Activated CD4-positive, alpha-beta T cell treated with anti-CD3 and anti-CD28 coated beads, Interleukin-2, Interleukin-4, amounts not matched to agents 100 ng/mL and 50 ng/mL, durations not matched to agents 16 hours and 8 hours (primary cell): ENCODE data around the gene KLHL22.

Experiments
- DNase-seq: peaks from one replicate; pipeline ENCODE4 v3.0.0-alpha.2; 2020; ENCODE audit warnings: low spot score

Gene KLHL22

DNA sequence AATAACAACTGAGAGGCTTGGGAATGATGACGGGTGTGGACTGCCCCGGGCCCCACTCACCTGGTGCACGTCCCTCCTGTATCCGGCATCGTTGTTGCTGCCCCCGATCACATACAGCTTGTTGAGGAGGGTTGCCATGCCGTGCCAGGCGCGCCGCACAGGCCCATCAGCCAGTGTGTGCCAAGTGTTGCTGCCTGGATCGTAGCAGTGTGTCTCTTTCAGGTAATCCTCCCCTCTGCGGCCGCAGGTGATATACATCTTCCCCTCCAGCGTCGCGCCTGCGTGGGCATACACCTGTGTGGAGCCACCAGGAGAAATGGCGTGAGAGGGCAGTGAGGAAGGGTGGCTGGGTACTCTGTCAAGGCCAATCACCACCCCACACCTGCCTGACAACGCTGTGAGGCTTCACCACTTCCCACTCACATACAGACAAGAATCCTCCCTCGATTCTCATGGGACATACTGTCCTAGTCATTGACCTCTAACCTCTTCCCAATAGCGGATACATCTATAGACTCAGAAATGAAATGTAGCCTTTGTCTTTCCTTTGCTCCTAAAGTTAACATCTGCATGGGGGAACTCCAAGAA lies 49.1 kb downstream of the KLHL22 start:
- DNase-seq, result no peak

DNA sequence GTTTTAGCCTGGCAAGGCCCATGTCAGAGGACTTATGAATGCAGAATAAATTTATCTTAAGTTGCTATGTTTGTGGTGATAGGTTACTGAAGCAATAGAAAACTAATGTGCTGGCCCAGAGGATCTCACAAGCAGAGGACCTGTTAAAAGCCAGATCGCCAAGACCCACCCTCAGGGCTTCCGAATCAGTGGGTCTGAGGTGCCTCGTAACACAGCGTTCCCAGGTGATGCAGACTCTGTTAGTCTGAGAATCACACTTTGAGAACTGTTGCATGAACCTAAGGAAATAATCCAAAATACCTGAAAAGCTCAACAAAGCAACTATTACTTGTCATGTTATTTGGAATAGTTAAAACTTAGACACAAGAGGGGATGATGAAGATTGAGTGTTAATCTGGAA lies 51.3 kb downstream of the KLHL22 start:
- no peak for DNase-seq

DNA sequence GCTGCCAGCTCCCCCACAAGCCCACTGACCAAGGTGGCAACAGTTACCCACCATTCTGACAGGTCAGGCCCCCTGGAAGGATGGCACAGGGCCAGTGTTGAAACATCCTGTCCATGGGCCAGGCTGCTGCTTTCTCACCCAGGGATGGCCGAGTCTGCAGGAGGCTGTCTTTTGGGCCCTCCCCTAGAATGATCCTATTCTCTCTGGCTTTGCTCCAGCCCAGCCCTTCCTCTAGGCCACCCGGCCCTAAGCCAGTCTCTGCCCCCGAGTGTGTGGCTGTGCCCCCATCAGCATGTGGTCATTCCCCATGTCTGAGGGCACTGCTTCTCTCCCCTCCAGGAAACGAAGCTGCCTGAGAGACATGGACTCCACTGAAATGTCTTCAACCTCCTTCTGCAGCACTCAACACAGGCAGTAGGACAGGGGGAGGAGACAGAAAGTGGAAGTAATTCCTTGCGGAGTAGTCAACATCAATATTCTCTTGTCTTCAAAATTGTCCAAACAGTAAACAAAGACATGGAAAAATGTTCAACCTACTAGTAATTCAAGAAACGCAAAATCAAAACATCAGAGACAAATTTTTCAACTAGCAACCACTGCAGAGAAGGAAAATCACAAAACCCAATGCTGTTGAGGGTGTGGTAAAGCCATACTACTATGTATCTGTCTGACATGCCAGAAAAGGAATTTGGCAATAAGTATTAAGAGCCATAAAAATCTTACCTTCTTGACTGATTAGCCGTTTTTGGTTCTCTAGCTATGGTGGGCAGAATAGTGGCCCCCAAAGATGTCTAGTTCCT lies 52.9 kb downstream of the KLHL22 start:
- DNase-seq, result no peak

DNA sequence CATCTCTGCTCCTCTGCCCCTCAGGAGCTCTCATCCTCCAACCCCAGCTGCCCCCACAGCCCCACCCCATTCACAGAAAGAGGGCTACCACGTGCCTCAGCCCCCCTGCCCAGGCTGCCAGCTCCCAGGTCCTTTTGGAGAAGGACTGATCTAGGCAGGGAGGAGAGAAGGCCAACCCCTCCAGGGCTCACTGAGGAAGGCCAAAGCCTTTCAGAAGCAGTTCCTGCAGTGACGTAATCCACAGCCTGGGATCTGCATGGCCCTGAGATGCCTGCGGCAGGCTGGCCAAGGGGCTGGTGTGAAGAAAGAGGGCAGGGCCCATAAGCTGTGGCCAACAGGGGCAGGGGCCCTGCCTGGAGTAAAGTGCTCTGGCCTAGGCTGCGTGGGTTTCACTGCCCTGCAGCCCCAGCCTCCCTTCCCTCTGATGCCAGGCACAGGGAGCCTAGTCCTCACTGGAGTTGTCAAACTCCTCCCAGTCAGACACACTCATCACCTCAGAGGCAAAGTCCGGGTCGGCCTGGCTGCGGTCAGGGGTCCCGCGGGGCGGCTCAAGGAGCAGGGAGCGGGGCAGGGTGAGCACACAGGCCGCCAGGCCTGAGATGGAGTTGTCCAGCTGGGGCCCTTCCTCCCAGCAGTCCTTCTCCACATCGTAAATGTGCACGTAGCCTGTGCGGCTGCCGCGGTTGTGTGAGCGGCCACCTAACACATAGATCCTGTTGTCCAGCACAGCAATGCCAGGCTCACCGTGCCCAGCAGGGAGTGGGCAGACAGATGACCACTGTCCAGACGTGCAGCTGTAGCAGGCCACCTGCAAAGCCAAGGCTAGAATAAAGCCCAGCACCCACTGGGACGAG lies 53.7 kb downstream of the KLHL22 start:
- no peak for DNase-seq

DNA sequence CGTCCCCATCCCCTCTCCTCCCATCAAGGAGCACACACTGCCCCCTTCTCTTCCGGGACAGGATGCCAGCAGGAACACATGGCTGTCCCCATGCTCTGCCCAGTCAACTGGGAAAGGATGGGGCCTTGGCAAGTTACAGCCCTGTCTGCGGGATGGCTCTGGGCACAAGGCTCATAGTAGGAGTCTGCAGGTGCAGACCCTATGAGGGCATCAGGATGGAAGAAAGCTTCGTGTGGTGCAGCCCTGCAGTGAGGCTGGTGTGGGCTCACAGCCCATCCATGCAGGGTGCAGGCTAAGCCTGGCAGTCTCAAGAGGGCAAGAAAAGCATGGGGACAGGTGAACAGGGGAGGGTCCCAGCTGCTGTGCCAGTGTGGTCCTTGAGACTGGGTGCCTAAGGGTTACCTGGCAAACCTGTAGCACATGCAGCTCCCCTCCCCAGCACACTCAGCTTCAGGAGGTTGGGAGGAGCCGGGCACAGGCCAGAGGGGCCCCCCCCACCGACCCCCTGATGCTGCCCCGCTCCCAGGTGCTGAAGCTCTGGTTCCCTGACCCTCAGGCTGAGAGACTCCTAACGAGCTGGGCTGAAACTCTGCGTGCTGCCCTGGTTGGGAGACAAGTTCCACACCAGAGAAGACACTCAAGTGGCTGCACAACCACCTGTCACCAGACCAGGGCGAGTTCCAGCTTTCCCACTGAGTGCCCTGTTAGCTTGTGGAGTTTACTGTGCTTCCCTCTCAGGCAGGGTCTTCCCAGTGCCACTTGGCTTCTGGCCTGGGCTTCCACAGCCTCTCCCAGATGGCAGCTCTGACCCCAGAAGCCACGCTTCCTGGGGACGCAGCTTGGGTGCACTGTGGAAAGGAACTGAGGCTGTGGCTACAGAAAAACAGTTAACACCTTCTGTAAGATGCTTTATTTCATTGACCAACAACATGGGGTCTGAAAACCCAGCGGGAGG lies 54.7 kb downstream of the KLHL22 start:
- no peak for DNase-seq

DNA sequence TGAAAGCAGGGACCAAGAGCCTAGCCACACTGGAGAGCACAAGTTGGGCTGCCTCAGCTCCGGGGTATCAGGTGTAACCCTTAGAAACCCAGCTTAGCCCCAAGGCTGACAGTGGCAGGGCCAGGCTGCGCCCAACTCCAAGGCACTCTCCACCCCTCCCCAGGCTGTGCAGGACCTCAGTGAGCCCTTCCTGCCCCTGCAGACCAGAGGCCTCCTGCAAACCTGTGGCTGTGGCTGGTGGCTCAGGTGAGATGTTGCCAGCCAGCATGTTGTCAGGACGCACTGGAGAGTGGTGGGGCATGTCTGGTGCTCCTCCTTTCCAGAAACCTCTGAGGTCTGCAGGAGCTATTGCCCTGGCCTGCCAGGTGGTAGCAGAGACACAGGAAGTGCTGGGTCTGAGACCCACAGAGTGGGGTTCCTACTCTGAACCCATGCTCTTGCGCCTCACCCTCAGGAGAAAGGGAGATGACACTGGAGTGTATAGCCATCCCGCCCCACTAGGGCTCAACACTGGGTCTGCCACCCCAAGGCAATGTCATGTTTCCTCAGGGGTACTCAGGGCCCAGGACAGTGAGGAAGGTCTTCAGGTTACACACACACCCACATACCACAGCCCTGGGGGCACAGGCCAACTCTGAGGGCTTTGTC lies 55.5 kb downstream of the KLHL22 start:
- no peak for DNase-seq

DNA sequence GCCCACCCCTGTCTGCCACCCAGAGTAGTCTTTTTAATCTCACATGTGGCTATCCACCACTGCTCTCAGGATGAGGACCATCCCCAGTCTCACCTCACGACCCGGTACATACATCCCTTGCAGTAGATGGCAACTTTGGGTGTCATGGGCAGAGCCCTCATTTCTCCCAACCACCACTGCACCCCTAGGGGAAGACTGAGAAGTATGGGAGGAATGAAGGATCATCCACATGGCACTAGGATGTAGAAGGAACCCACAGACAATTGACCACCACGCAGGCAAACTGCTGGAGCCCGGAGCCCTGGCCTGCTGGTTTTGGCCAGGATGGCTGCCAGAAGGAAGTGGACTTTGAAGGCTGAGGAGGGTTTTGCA lies 56.1 kb downstream of the KLHL22 start:
- DNase-seq, result no peak

DNA sequence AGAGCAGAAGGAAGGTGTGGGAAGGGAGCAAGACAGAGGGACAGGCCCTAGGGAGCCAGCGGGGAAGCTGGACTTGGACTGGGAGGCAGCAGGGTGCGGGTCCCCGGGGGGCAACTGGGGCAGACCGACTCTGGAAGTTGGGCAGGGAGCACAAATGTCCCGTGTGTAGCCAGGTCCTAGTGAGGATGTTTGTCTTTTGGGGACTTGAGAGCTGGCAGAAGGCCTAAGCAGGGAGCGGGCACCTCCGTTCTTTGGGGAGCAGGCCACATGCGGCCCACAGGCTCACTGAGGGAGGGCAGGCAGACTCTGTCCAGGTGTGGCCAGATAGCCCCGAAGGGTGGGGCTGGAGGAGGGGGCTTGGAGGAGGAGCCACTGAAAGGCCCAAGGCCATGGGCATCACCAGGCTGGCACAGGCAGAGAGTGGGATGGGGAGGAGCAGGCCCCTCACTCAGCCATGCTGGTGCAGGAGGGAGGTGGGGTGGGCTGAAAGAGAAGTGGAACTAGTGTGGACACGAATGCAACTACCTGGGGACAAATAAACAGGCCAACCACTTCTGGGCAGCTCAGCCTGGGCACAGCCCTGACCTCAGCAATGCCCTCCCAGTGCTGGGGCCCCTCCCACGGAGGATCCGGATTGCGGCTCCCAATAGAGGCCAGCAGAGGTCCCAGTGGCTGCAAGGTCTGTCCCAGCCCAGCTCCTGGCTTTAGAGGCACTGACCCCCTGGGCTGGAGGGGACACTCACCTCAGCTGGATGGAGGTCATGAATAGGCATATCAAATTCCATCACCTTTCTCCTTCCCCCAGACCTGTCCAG lies 56.7 kb downstream of the KLHL22 start:
- no peak for DNase-seq

DNA sequence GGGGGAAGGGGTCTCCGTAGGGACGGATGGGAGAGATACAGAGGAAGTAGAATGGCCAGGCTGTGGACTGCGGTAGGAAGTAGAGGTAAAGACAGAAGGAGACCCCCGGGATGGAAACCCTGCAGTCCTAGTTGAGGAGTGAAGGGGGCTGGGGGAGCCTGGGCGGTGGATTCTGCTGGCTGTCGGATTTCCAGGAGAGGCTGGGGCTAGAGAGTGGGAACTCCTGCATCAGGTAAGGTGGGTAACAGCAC lies 57.2 kb downstream of the KLHL22 start:
- DNase-seq, result no peak

DNA sequence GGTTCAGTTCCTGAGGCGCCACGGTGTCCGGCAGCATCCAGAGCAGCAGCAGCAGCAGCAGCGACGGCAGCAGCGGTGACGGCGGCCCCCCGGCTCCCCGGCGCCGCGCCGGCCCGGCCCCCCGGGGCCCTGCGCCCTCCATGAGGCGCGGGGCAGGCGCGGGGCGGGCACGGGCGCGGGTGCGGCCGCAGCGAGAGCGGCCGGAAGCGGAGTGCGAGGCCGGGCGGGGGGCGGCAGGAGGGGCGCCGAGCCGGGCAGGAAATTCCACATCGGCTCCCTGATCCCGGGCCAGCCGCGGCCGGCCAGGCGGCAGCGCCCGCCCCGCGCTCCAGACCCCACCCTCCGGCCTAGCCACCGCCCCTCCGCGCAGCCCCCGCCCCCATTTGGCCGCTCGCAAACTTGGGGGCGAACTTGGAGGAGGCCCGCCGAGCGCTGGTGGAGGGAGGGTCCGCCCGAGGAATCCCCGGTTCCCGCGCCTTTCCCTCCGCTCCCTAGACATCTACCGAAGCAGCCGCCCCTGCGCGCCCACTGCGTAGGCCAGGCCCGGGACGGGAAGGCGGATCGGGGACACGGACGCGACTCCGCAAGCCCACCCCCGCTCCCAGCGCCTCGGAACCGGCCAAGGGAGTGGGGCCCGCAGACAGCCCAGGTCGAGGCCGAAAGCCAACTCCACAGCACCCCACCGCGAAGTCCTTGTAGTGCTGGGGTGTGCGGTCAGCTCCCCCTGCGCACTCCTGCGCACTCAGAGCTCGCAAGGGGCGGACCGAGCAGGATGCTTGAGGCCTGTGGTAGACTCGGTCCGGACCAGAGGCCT lies 57.8 kb downstream of the KLHL22 start, which contains the start of gene SCARF2:
SCARF2 (minus strand) TSS at position 213 of the 814 bp plus-strand sequence; CDS start at position 142, 71 bp downstream.
- DNase-seq, result no peak

DNA sequence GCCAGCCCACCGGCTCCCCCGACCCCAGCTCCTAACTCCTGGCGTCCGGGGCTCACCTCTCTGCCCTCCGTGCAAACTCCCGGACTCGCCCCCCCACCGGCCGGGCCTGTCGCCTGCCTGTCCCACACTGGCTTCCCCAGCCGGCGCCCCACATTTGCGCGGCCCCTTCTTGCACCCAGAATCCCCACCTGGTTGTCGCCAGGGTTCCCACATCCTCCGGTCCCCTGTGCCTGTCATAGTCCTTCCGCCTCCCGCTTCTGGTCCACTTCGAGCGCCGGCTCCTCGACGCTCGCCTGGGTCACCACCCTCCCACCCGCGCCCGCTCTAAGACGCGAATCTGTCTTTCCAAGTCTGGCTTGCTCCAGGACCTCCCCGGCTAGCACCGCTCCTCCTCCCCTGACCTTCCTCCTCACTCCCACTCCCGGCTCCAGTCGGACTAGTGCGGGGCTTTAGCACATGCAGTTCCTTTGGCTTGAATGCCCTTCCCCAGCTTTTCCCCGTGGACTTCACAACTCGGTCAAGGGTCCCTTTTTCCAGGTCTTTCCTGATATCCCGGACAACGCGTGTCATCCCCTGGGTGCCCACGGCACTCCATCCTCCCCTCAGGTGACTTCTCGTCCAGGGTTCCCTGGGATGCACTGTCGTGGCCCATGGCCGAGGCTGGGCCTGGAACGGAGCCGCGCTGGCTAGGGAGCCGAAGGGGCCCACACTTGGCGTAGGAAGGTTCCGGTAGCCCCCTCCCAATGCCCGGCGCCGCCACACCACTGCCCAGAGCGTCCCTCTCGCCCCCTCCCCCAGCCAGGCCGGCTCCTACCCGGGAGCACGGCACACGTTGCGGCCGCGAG lies 58.6 kb downstream of the KLHL22 start:
- DNase-seq, result no peak

DNA sequence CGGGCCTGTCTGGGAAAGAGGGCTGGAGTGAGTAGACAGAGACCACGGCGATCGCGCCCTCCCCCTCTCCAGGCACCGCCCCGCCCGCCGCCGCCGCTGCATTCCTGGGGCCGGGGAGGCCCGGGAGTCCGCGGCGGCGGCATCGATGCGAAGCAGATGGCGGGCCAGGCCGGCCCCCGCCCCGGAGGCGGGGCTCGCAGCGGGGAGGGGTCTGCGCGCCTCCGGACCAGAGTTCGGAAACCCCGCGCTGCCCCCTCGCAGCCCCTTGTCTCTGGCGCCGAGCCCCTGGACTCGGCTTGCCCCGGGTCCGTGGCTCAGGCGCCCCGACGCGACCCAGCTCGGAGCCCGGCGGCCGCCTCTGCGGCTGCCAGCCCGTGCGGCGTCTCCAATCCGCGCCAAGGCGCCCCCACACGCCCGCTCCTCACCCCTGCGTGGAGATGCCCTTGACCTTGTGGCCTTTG lies 59.3 kb downstream of the KLHL22 start:
- DNase-seq, result no peak

DNA sequence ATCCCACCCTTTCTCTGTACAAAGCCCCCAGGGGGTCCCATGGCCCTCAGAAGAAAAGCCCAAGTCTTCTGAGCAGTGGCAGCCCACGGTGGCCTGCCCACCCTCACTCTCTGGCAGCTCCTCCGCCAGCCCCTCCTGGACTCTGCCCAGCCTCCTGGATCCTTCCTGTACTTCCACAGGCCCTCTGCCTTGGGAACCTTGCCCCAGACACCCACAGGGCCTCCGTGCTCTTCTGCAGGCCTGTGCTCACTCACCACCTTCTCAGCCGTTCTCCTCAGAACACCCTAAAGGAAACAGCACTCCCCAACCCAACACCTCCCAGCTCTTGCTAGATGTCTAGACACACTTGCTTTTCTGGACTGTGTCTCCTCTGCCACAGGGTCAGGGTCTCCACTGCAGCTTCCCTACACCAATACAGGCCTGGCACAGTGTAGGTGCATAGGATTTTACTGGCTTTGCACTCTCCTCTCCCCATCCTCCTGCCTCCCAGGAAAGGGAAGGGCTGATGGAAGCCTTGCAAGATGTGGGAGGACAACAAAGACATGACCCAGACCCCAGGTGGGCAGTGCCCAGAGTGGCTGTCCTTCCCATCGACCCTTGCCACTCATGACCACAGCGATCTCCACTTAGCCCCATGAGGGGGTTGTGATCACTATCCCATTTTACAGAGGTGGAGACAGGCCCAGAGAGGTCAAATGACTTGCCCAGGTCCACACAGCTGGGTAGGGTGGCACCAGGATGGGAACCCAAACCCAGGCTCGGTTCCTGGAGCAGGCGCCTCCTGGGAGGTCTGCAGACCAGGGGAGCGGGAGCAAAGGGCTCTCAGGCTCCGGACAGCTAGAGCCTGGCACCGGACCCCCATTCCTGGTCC lies 59.9 kb downstream of the KLHL22 start:
- DNase-seq, result no peak

DNA sequence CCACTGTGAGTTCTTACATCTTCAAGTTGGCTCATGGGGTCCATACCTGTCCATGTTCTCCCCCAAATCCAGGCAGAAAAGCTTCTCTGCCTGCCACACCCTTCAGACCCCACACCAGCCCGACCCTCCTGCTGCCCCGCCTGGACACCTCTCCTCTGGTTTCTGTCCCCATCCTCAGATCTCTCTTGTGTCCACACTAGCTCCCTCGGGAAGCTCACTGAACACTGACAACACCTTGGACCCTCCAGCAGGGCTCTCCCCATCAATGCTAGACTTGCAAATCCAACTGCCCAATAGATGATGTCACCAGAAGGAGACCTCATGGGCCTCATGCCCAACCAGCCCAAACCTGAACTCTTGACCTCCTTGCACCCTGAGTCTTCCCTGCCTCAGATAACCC lies 60.8 kb downstream of the KLHL22 start:
- no peak for DNase-seq

DNA sequence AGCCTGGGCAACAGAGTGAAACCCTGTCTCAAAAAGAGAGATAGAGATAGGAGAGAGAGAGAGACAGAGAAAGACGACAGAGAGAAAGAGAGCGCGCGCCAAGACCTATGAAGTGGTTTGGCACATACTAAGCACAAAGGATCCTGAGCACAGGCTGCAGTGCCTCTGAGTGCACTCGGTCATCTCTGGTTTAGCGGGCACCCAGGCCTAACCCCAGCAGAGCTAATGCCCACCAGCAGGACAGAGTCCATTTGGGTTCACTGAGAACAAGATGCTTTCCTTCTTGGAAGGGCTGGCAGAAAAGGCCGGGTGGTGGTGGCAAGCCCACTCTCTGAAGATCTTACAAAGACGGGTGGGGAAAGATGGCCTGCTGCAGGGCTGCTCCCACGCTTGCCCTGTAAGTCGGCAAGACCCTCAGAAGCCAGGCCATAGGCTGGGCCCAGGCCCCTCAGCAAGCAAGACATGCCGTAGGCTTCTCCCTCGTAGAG lies 61.3 kb downstream of the KLHL22 start:
- DNase-seq, result no peak

DNA sequence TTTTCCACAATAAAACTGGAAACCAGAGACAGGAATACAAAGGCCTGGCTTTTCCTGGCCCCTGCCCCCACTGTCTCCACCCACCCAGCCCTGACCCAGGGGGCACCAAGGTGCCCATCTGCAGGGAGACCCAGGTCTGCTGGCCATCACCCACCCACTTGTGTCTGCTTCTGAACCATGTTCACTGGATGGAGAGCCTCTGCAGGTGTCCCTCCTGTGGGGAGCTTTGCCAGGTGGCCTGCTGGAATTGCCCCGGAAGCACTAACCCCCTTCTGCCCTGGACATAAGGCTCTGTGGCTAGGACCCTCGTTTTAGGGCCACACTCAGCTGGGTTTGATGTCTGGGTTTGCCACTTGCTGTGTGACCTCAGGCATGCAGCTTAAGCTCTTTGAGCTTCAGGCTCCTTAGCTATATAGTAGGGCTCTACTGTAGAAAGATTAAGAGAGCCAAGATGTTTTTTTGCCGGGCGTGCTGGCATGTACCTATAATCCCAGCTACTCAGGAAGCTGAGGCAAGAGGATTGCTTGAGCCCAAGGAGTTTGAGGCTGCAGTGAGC lies 61.8 kb downstream of the KLHL22 start:
- no peak for DNase-seq

DNA sequence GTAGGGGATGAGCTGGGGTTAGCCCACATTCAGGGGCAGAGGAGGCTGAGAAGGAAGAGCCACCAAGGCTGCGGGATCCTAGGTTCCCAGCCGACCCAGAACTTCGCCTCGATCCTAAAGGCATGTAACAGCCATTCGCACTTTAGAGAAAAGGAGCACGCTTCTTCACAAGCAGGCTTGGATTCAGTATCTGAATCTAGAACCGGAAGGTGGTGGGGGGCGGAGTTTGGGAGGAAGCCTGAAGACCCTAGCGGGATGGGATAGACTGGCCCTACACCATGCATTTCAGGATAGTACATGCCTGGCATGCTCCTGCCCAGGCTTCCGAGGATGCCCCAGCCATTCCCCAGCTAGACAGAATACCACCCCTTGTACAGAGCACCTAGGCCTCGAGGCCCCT lies 62.4 kb downstream of the KLHL22 start:
- no peak for DNase-seq
